GM18873 (cell line): ENCODE data around the gene RARB.

Experiments used
- ATAC-seq: cut with Tn5 transposase; IDR thresholded peaks from one replicate; pipeline ENCODE4 v1.9.1; 2021; ENCODE audit warnings: mild to moderate bottlenecking, moderate library complexity, moderate number of reproducible peaks; ENCODE audit not compliant: unreplicated experiment, low FRiP score

RARB gene

GRCh38 chr3:25445731-25446130 is 17.7 kb downstream of the RARB start:
- no peak for ATAC-seq

GRCh38 chr3:25447285-25447684 is 19.2 kb downstream of the RARB start:
- no peak for ATAC-seq

- ATAC-seq: no peak
Observed at GRCh38 chr3:25447925-25448324, 19.9 kb downstream of the RARB start.

- ATAC-seq: no peak
Observed at GRCh38 chr3:25448750-25449692, 21.0 kb downstream of the RARB start.

DNA sequence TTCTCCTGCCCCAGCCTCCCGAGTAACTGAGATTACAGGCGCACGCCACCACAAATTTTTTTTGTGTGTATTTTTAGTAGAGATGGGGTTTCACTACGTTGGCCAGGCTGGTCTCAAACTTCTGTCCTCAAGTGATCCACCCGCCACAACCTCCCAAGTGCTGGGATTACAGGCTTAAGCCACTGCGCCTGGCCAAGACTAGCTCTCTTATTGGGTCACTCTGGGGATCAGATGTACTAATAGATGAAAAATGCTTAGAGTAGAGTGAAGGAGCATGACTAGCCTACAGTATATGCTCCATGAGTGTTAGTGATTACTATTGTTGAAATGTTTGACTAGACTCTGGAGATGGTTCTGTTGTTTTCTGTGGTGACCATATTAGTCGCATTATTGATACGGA is 21.8 kb downstream of the RARB start:
- no peak for ATAC-seq

- ATAC-seq: no peak
Observed at GRCh38 chr3:25452192-25452591, 24.1 kb downstream of the RARB start.

GRCh38 chr3:25452740-25453139 is 24.7 kb downstream of the RARB start:
- ATAC-seq: no peak

- no peak for ATAC-seq
Observed at GRCh38 chr3:25453619-25454004, 25.5 kb downstream of the RARB start.

- no peak for ATAC-seq
Observed at GRCh38 chr3:25454005-25454927, 26.2 kb downstream of the RARB start.

GRCh38 chr3:25455441-25456132 is 27.5 kb downstream of the RARB start:
- ATAC-seq: no peak

GRCh38 chr3:25456723-25457670 is 28.9 kb downstream of the RARB start:
- no peak for ATAC-seq

GRCh38 chr3:25457671-25458419 is 29.8 kb downstream of the RARB start:
- no peak for ATAC-seq

- no peak for ATAC-seq
Observed at GRCh38 chr3:25458420-25458814, 30.4 kb downstream of the RARB start.

DNA sequence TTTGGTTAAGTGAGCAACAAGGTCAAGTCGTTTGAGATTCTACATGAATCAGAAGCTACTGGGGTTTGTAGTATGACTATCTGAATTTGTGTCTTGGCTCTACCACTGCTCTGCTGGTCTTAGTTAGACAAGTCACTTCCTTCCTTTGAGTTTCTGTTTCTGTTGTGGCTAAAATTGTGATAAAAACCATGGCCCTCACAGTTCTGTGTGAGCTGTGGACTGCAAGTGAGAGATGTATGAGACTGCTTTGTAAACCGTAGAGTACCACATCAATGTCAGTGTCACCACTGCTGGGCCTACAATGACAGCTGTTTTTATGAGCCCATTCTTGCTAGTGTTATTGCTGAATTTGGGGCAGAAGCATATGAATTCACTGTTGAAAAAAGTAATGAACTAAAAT is 32.7 kb downstream of the RARB start:
- ATAC-seq: peak; percentile 92

DNA sequence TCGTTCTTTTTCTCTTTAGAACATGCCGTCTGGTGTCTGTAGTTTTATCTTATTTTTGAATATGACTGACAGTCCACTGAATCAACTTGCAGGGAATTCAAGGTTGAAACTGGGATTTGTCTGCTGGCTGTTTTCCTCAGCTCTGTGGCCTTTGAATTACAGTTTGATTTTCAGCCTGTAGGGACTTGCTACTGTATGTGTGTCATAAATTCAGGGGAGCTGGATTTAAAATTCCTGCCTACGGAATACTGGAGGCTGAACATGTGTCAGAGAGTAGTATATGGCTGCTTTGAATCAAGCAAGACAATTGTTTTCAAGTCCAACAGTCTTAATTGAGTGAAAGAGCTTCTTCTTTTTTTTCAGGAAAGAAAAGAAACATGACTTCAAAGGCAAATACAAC is 33.9 kb downstream of the RARB start:
- ATAC-seq: no peak

GRCh38 chr3:25462495-25462894 is 34.4 kb downstream of the RARB start:
- ATAC-seq: no peak

DNA sequence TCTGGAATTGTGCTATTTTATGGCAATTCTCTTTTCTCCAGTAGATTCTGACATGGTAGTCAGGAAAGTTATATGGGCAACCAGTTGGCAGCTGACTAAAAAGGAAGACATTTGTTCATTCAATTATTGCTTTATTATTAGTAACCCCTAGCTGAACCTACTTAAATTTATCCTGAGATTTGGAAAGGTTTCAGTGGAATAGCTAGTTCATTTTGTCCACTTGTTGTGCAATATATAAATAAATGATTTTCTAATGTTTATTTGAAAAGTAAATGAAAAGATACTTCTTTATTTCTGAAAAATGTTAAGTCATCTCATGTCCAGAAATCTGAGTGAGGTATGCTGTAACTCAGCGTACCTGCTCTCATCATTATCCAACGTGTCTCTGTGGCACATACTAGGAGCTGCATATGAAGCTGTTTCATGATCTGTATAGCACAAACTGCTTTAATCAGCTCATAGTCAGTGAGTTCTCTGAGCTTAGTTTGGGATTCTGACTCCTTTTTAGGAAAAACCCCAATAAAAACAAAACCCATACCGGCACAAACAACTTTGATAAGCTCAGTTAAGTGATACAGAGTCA is 35.9 kb downstream of the RARB start:
- no peak for ATAC-seq

GRCh38 chr3:25465266-25465860 is 37.3 kb downstream of the RARB start:
- ATAC-seq: no peak
